A549 (cell line): ENCODE measurements around the gene FOXK1. TPM values are rescaled to one million over a fixed set of nuclear protein-coding genes. Genes with fewer than 3 reads are reported as not detected.
A peak's percentile ranks its signal among the peaks of the same experiment; 100 is the strongest.
"Not testable (repeated sequence)": the region's sequence is repeated elsewhere in the genome, so short reads cannot be mapped to it uniquely, and the experiment has no call there.

ENCODE experiments used
- ATAC-seq, 2 experiments: fragments of 200-7000 bp in 1 of 2; fragments of >200 bp in 1 of 2; cut with Nextera tagmentation in 1 of 2; cut with Tn5 transposase in 1 of 2; 3 replicates each; pipeline versions ENCODE4 v1.8.0 to v1.9.1; 2018 to 2020; ENCODE audit warnings: mild to moderate bottlenecking in 1 of 2, moderate library complexity in 1 of 2
- CTCF ChIA-PET: fragments of 300-600 bp; sonication (Branson Sonifier 250); formaldehyde crosslinking; extraction: SDS; loops from one replicate; lab custom pipeline; 2021; ENCODE audit warnings: antibody characterized with exemption, inconsistent platforms; lab: Yijun Ruan, JAX
- POLR2A ChIA-PET: fragments of 350-600 bp; formaldehyde crosslinking; extraction: SDS; loops from one replicate; lab custom pipeline; 2021; ENCODE audit warnings: antibody characterized with exemption, inconsistent platforms; lab: Yijun Ruan, JAX
- DNase-seq, 2 experiments: peaks; one replicate each; pipeline versions ENCODE4 v3.0.0 to v3.0.0-alpha.2; 2011 to 2016; ENCODE audit warnings: low read depth in 1 of 2, low spot score in 1 of 2
- FAIRE-seq: peaks from 2 replicates; lab custom pipeline; 2011; peaks lifted over from hg19 to GRCh38; lab: Jason Lieb, UNC
- H3K27ac ChIP-seq, 2 experiments: fragments of >200 bp; sonication (Bioruptor Twin); formaldehyde crosslinking; 3 replicates each; pipeline ENCODE4 v1.5.1; 2016 to 2017
- H3K4me1 ChIP-seq: fragments of >200 bp; sonication (Bioruptor Twin); formaldehyde crosslinking; 3 replicates; pipeline ENCODE4 v1.6.1; 2016
- H3K4me2 ChIP-seq: fragments of >200 bp; sonication (Bioruptor Twin); formaldehyde crosslinking; 3 replicates; pipeline ENCODE4 v1.6.1; 2016
- H3K4me3 ChIP-seq: fragments of >200 bp; sonication (Bioruptor Twin); formaldehyde crosslinking; 3 replicates; pipeline ENCODE4 v1.5.1; 2016
- H3K9me3 ChIP-seq: fragments of >200 bp; sonication (Bioruptor Twin); formaldehyde crosslinking; 3 replicates; pipeline ENCODE4 v1.6.1; 2016
- CBX2 ChIP-seq: fragments of 200-600 bp; sonication (generic); IDR thresholded peaks from 2 replicates; pipeline ENCODE4 v1.6.1; 2016; ENCODE audit warnings: low read depth, mild to moderate bottlenecking, borderline replicate concordance
- CHD2 ChIP-seq: fragments of 150-350 bp; IDR thresholded peaks from 2 replicates; pipeline ENCODE4 v1.6.1; 2014; ENCODE audit warnings: low read length; ENCODE audit not compliant: partially characterized antibody
- EHF ChIP-seq: fragments of 250-450 bp; sonication (Bioruptor Pico); IDR thresholded peaks from 2 replicates; pipeline ENCODE4 v1.5.0; 2020; ENCODE audit warnings: mild to moderate bottlenecking
- FOXS1 ChIP-seq: fragments of 250-450 bp; sonication (Bioruptor Pico); IDR thresholded peaks from 2 replicates; pipeline ENCODE4 v1.5.0; 2020; ENCODE audit warnings: mild to moderate bottlenecking, moderate library complexity
- GATA3 ChIP-seq: IDR thresholded peaks from 2 replicates; pipeline ENCODE4 v1.6.1; 2012; ENCODE audit warnings: borderline replicate concordance
- HDAC2 ChIP-seq: fragments of 200-600 bp; sonication (generic); IDR thresholded peaks from 2 replicates; pipeline ENCODE4 v1.6.1; 2016
- HOXB13 ChIP-seq: fragments of 250-450 bp; sonication (Bioruptor Pico); IDR thresholded peaks from 2 replicates; pipeline ENCODE4 v1.5.0; 2020; ENCODE audit warnings: low read depth, mild to moderate bottlenecking, moderate library complexity
- JUNB ChIP-seq: fragments of >200 bp; sonication (Bioruptor Twin); formaldehyde crosslinking; IDR thresholded peaks from 2 replicates; pipeline ENCODE4 v1.6.1; 2016
- KDM1A ChIP-seq: fragments of 200-600 bp; sonication (generic); IDR thresholded peaks from 2 replicates; pipeline ENCODE4 v1.6.1; 2016; ENCODE audit warnings: low read depth, mild to moderate bottlenecking
- KDM5A ChIP-seq: fragments of 200-600 bp; sonication (generic); IDR thresholded peaks from 2 replicates; pipeline ENCODE4 v1.6.1; 2016; ENCODE audit warnings: antibody characterized with exemption, mild to moderate bottlenecking
- MAFK ChIP-seq: fragments of 450-650 bp; IDR thresholded peaks from 2 replicates; pipeline ENCODE4 v1.6.1; 2014; ENCODE audit not compliant: partially characterized antibody
- MAZ ChIP-seq: fragments of 150-350 bp; IDR thresholded peaks from 2 replicates; pipeline ENCODE4 v1.6.1; 2014; ENCODE audit warnings: antibody characterized with exemption, low read depth, low read length, borderline replicate concordance
- NFE2L2 ChIP-seq: fragments of 150-350 bp; conservative IDR thresholded peaks from 2 replicates; pipeline ENCODE4 v1.6.1; 2014; ENCODE audit warnings: low read length
- PHF8 ChIP-seq: fragments of 200-600 bp; sonication (generic); IDR thresholded peaks from 2 replicates; pipeline ENCODE4 v1.6.1; 2016; ENCODE audit warnings: low read depth, mild to moderate bottlenecking, antibody characterized with exemption, moderate library complexity, borderline replicate concordance
- POLR2A ChIP-seq: IDR thresholded peaks from 2 replicates; pipeline ENCODE4 v1.6.1; 2012; ENCODE audit warnings: mild to moderate bottlenecking, low read length
- RAD21 ChIP-seq, 2 experiments: fragments of >200 bp in 1 of 2; sonication (Bioruptor Twin) in 1 of 2; formaldehyde crosslinking in 1 of 2; IDR thresholded peaks in 1 of 2; conservative IDR thresholded peaks in 1 of 2; 2 replicates in 1 of 2; 3 replicates in 1 of 2; pipeline ENCODE4 v1.6.1; 2012 to 2018; ENCODE audit warnings: inconsistent platforms in 1 of 2
- RNF2 ChIP-seq: fragments of 200-600 bp; sonication (generic); IDR thresholded peaks from 2 replicates; pipeline ENCODE4 v1.6.1; 2016; ENCODE audit warnings: low read depth, mild to moderate bottlenecking, antibody characterized with exemption, moderate library complexity, borderline replicate concordance
- SMC3 ChIP-seq: fragments of >200 bp; sonication (Bioruptor Twin); formaldehyde crosslinking; IDR thresholded peaks from 3 replicates; pipeline ENCODE4 v1.6.1; 2018; ENCODE audit warnings: inconsistent platforms
- TP53 ChIP-seq: fragments of 250-450 bp; sonication (Bioruptor Pico); IDR thresholded peaks from 2 replicates; pipeline ENCODE4 v1.5.0; 2021; ENCODE audit warnings: mild to moderate bottlenecking, moderate library complexity
- ZC3H11A ChIP-seq: fragments of 450-650 bp; IDR thresholded peaks from 2 replicates; pipeline ENCODE4 v1.6.1; 2014; ENCODE audit warnings: antibody characterized with exemption, mild to moderate bottlenecking
- ZNF302 ChIP-seq: fragments of 250-450 bp; sonication (Bioruptor Pico); IDR thresholded peaks from 2 replicates; pipeline ENCODE4 v1.9.0; 2021; ENCODE audit warnings: inconsistent platforms, mild to moderate bottlenecking, moderate library complexity
- ZSCAN20 ChIP-seq: fragments of 250-450 bp; sonication (Bioruptor Pico); IDR thresholded peaks from 2 replicates; pipeline ENCODE4 v1.8.0; 2022; ENCODE audit warnings: mild to moderate bottlenecking, moderate library complexity
- WGBS: methylation state at CpG from one replicate; pipeline ENCODE4 v1.1.6; 2017; ENCODE audit errors: missing lambda C conversion rate; 5-methylcytosine and 5-hydroxymethylcytosine counted together
- polyA plus RNA-seq, 4 experiments: library from polyadenylated mRNA; depleted of rRNA in 3 of 4; stranded (reverse); fragments of >200 nt; fragmentation: RNase III in 1 of 4; extraction: RNeasy Plus Mini Kit Qiagen cat#74134 plus additional on column Dnase treatment in 1 of 4; gene quantifications; 2 replicates in 3 of 4; 3 replicates in 1 of 4; pipeline ENCODE4 v1.2.3, GENCODE V29; 2011 to 2017
- TF ChIP-seq, protein P1 (sequence below): IDR thresholded peaks from 2 replicates; pipeline ENCODE4 v1.6.1; 2012; ENCODE audit warnings: low read depth, borderline replicate concordance
- TF ChIP-seq, protein P2 (sequence below): fragments of 450-650 bp; IDR thresholded peaks from 2 replicates; pipeline ENCODE4 v1.6.1; 2014; ENCODE audit warnings: antibody characterized with exemption
- TF ChIP-seq, protein P3 (sequence below): fragments of >200 bp; sonication (Bioruptor Twin); formaldehyde crosslinking; IDR thresholded peaks from 2 replicates; pipeline ENCODE4 v1.6.1; 2016

The FOXK1 gene
- polyA plus RNA-seq, 2 of the 4 experiments (the other 2 are of a cell fraction) = 6.8 to 10.9 TPM

DNA sequence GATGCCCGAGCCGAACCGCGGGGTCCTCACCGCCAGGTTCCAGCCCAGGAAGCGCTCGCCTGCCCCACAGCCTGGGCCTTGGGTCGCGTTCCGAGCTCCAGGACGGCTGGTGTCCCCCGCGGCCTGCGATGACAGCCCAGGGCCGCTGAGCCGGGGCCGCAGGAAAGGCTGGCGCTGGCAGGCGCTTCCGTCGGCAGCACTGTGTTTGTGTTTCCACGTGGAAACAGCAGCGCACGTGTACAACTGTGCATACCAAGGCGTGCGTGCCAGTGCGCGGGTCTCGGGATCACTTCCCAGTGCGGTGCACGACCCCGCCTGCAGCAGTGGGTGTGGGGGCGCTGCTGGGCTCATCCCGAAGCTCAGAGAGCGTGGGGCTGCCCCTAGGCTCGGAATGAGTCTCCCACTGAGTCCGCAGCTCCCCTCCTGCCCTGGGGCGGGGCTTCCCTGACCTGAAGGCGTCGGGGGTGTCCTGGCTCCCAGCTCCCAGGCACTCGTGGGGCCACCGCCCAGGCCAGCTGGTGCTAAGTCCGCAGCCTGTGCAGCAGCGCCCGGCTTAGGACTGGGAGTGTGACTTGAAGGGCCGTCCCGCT lies 110.5 kb downstream of the FOXK1 start:
- no peak overlapping the region for H3K27ac ChIP-seq

DNA sequence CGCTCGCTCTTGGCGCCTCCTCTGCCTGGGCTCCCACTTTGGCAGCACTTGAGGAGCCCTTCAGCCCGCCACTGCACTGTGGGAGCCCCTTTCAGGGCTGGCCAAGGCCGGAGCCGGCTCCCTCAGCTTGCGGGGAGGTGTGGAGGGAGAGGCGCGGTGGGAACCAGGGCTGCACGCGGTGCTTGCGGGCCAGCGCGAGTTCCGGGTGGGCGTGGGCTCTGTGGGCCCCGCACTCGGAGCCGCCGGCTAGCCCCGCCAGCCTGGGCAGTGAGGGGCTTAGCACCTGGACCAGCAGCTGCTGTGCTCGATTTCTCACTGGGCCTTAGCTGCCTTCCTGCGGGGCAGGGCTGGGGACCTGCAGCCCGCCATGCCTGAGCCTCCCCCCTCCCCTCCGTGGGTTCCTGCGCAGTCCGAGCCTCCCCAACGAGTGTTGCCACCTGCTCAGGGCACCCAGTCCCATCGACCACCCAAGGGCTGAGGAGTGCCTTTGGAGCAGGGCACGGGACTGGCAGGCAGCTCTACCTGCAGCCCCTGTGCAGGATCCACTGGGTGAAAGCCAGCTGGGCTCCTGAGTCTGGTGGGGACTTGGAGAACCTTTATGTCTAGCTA lies 111.4 kb downstream of the FOXK1 start:
- CTCF ChIA-PET = interaction anchor here (0.8 to 5.3 kb wide), 6 partner anchors 39 to 381 kb away, joined by 3 to 24 read pairs (median 3); partner anchors contain the start of gene RADIL
- DNase-seq, H3K4me3 ChIP-seq, ATAC-seq, H3K4me1 ChIP-seq, H3K27ac ChIP-seq, FAIRE-seq, H3K4me2 ChIP-seq, H3K9me3 ChIP-seq, POLR2A ChIA-PET: not testable (repeated sequence)
- 97% methylated on average over 19 of the region's 30 CpGs for WGBS

More for the DNA sequence above, 110.5 kb downstream of the FOXK1 start:
- no peaks in the 10 kb centered on the region for H3K9me3 ChIP-seq
- H3K4me1 ChIP-seq = no peaks in the 10 kb centered on the region
- TF ChIP-seq FOXS1 (CRISPR knock-in tag) (no peak), TP53 (CRISPR knock-in tag) (no peak), JUNB (no peak), RNF2 (no peak), MAFK (no peak), HDAC2 (no peak), ZSCAN20 (no peak), GATA3 (no peak), POLR2A (no peak), ZNF302 (CRISPR knock-in tag) (no peak), HOXB13 (CRISPR knock-in tag) (no peak), MAZ (no peak), CHD2 (no peak), NFE2L2 (no peak), ZC3H11A (no peak), KDM1A (no peak)
- TF ChIP-seq, protein P1, sequence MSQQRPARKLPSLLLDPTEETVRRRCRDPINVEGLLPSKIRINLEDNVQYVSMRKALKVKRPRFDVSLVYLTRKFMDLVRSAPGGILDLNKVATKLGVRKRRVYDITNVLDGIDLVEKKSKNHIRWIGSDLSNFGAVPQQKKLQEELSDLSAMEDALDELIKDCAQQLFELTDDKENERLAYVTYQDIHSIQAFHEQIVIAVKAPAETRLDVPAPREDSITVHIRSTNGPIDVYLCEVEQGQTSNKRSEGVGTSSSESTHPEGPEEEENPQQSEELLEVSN = no peak
- TF ChIP-seq, all 56 proteins: peak for 0
- ChIA-PET POLR2A (interaction anchor here (0.7 kb wide), 1 partner anchor 181 kb away, joined by 3 read pairs; no protein-coding TSS in a partner anchor), CTCF (interaction anchor here (0.6 to 5.3 kb wide), 14 partner anchors 8 to 382 kb away, joined by 3 to 24 read pairs (median 4); partner anchors contain the start of gene RADIL)
- DNase-seq (no peak), ATAC-seq (peak in 1 of 2 experiments; percentile 2; a peak in 1 of 6 replicates), FAIRE-seq (no peak)
- Histone ChIP-seq H3K4me3 (no peak overlapping the region), H3K4me2 (no peak overlapping the region)
- WGBS = 86% methylated on average over 24 of the region's 47 CpGs

DNA sequence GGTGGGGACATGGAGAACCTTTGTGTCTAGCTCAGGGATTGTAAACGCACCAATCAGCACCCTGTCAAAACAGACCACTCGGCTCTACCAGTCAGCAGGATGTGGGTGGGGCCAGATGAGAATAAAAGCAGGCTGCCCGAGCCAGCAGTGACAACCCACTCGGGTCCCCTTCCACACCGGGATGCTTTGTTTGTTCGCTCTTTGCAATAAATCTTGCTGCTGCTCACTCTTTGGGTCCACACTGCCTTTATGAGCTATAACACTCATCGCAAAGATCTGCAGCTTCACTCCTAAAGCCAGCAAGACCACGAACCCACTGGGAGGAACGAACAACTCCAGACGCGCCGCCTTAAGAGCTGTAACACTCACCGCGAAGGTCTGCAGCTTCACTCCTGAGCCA lies 112.1 kb downstream of the FOXK1 start:
- ATAC-seq, H3K27ac ChIP-seq, H3K4me2 ChIP-seq, FAIRE-seq, H3K9me3 ChIP-seq, H3K4me1 ChIP-seq, H3K4me3 ChIP-seq, DNase-seq, POLR2A ChIA-PET: not testable (repeated sequence)
- WGBS = 90% methylated on average over 14 of the region's 14 CpGs
- CTCF ChIA-PET = interaction anchor here (1.3 to 5.3 kb wide), 2 partner anchors 40 to 89 kb away, joined by 3 to 24 read pairs; partner anchors contain the start of gene RADIL

DNA sequence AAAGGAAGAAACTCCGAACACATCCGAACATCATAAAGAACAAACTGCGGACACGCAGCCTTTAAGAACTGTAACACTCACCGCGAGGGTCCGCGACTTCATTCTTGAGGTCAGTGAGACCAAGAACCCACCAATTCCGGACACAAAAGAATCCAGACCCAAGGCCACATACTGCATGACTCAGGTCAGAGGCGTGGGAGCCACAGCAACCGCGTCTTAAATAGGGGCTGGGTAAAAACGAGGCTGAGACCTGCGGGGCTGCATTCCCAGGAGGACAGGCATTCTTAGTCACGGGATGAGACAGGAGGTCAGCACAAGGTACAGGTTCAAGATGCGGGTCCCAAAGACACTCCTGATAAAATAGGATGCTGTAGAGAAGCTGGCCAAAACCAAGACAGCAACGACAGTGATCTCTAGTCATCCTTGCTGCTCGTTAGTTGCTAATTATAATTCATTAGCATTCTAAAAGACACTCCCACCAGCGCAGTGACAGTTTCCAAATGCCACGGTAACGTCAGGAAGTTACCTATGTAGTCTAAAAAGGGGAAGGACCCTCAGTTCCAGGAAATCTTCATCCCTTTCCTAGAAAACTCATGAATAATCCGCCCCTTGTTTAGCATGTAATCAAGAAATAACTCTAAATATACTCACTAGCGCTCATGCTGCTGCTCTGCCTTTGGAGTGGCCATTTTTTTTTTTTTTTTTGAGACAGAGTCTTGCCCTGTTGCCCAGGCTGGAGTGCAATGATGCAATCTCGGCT lies 112.7 kb downstream of the FOXK1 start:
- Histone ChIP-seq H3K4me2 (no peak overlapping the region), H3K9me3 (no peaks in the 10 kb centered on the region), H3K4me3 (no peak overlapping the region), H3K27ac (no peak overlapping the region), H3K4me1 (no peaks in the 10 kb centered on the region)
- FAIRE-seq = no peak
- no peak for DNase-seq
- ChIA-PET CTCF (interaction anchor here (1.3 to 5.3 kb wide), 2 partner anchors 40 to 88 kb away, joined by 3 to 24 read pairs; partner anchors contain the start of gene RADIL), POLR2A (no interaction called here)
- ATAC-seq = no peak
- whole genome bisulfite sequencing = 88% methylated on average over 24 of the region's 24 CpGs
- TF ChIP-seq HOXB13 (CRISPR knock-in tag) = no peak
- no peak for TF ChIP-seq CBX2
- no peak for TF ChIP-seq POLR2A
- TF ChIP-seq MAFK = no peak
- TF ChIP-seq, protein P2, sequence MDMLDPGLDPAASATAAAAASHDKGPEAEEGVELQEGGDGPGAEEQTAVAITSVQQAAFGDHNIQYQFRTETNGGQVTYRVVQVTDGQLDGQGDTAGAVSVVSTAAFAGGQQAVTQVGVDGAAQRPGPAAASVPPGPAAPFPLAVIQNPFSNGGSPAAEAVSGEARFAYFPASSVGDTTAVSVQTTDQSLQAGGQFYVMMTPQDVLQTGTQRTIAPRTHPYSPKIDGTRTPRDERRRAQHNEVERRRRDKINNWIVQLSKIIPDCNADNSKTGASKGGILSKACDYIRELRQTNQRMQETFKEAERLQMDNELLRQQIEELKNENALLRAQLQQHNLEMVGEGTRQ = no peak
- TF ChIP-seq SMC3 = no peak
- TF ChIP-seq PHF8 = no peak
- TF ChIP-seq ZC3H11A = no peak
- TF ChIP-seq, protein P3, sequence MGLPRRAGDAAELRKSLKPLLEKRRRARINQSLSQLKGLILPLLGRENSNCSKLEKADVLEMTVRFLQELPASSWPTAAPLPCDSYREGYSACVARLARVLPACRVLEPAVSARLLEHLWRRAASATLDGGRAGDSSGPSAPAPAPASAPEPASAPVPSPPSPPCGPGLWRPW = no peak
- TF ChIP-seq RAD21 (conservative IDR thresholded peaks at IDR 0.05 in 1 of 2, IDR thresholded peaks at IDR 0.05 in 1 of 2) = no peak
- no peak for TF ChIP-seq EHF (CRISPR knock-in tag)
- no peak for TF ChIP-seq KDM5A
